Fibroblast of skin of abdomen (primary cell): ENCODE results near the gene IL18RAP. TPM values are rescaled to one million over a fixed set of nuclear protein-coding genes. Genes with fewer than 3 reads are reported as not detected.

Source experiments
- DNase-seq: peaks from one replicate; pipeline ENCODE4 v3.0.0-alpha.2; 2013
- polyA plus RNA-seq, 2 experiments: library from polyadenylated mRNA; unstranded; fragments of 120-200 nt; gene quantifications; one replicate each; pipeline ENCODE4 v1.2.1, GENCODE V29; 2013; ENCODE audit not compliant: insufficient read length in 2 of 2

IL18RAP gene, protein sequence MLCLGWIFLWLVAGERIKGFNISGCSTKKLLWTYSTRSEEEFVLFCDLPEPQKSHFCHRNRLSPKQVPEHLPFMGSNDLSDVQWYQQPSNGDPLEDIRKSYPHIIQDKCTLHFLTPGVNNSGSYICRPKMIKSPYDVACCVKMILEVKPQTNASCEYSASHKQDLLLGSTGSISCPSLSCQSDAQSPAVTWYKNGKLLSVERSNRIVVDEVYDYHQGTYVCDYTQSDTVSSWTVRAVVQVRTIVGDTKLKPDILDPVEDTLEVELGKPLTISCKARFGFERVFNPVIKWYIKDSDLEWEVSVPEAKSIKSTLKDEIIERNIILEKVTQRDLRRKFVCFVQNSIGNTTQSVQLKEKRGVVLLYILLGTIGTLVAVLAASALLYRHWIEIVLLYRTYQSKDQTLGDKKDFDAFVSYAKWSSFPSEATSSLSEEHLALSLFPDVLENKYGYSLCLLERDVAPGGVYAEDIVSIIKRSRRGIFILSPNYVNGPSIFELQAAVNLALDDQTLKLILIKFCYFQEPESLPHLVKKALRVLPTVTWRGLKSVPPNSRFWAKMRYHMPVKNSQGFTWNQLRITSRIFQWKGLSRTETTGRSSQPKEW
- polyA plus RNA-seq (2013, experiment 1 of 2; ENCODE audit: insufficient read length): not detected
- polyA plus RNA-seq (2013, experiment 2 of 2; ENCODE audit: insufficient read length): not detected

DNA sequence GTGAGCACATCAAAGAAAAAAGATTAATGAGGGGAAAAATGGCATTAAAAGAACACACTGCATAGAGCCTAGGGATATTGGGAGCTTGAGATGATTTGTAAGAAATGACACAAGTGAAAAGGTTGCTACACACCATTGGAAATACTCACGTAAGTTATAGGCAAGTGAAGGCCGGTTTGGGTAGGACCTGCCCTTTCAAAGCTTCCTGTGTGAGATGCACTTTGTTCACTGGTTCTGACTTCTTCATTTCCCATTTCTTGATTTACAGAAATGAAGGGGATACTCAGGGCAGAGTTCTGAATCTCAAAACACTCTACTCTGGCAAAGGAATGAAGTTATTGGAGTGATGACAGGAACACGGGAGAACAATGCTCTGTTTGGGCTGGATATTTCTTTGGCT, at the start of gene IL18RAP:
TSS of gene IL18RAP (plus strand) at position 251 of the 400 bp plus-strand sequence. CDS start at position 369, 118 bp downstream.
- no peak for DNase-seq

DNA sequence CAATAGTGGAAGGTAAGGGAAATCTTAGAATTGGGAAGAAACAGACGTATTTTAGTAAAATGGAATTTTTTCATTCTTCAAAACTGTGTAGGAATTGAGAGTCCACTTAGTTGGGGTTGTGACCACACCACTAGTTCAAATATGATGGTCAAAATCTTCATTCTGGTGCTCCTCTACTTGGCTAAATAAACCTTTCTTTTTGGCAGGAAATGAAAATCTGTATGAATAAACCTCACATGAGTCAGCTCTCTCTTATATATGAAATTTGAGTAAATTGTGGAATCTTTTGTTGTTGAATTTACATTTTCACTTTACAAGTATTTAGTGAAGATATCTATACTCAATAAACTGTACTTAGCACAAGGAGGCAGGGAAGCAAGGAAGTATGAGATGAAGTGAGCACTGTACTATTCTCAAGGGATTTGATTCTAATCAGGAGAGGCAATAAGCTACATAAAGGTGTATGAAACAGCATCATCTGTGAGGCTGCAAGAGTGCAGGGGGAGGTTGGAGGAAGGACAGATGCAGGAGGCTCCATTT, 46.8 kb upstream of the IL18RAP start:
- DNase-seq: no peak

DNA sequence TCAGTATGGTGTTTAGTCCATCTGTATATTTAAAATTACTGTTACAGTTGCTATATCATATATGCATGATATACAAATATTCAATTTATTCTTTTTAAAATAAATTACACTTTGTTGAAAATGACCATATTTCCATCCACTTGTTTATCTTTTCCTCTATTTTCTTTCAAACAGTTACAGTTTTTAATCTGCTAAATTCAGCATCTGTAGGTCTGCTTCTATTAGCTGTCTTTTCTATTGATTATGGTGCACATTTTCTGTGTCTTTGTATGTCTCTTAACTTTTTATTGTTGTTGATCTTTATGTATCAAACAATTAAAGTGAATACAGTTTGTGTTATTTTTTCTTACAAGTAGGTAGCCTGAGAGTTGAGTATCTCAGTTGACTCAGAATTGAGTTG, 39.2 kb upstream of the IL18RAP start:
- no peak for DNase-seq

DNA sequence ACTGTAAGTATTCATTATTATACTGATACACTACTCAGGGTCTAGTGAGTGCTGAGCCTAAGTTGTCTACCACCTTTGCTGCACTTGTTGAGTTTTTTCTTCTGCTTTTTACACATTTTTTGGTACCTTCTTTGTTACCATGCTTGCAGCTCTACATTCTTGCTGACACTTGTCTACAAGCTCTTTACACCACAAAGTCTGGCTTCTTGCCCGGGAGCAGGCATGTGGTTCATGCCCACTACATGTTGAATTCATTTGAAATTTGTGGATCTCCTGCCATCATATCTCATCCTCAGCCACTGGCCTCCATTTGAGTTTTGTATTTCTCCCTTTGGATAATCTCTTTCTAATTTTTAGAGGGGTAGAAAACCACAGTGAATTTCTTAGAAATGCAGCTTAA, 37.4 kb upstream of the IL18RAP start:
- DNase-seq: peak; percentile 12

DNA sequence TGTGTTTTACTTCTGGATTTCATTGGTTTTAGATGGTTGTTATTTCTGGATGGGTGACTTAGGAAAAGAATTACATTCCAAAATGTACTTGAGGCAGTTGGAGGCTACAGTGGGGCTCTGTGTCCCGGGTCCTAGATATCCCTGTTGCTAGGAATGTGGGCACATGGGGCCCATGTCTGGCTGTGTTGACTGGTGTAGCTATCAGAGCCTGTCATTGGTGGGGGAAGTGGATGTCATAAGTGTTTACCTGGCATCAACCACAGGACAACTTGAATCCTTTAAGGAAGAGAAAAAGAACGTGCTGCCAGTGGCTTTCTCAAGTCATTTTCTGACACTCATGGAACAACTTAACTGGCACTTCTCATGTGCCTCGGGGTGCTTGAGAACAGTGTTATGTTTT, 37.0 kb upstream of the IL18RAP start:
- DNase-seq: no peak

DNA sequence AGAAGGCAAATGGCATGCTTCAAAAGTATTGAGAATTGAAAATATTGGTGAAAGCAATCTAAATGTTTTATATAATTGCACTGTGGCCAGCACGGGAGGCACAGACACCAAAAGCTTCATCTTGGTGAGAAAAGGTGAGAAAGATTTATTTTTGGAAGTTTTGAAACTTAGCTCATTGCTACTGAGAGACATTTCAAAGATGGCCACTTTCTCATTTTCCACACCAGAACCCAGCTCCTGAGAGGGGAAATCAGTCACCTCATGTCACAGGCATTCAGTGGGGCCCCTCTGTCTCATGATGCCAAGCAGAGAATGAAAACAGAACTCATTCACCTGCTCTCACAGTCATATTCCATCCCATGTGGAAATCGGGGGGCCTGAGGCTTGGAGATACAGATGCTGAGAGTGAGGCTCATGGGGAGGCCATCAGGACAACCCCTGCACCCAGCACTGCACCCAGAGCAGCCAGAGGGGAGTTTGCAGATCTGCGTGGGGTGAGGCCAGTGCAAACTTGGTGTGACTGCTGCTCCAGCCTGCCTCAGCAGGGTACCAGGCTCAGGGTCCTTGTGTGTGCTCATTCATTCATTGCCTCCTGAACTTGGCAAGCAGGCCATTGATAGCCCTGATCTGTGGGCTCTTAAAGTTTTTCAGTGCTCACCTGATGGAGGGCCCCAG, 36.0 kb upstream of the IL18RAP start:
- DNase-seq: no peak

DNA sequence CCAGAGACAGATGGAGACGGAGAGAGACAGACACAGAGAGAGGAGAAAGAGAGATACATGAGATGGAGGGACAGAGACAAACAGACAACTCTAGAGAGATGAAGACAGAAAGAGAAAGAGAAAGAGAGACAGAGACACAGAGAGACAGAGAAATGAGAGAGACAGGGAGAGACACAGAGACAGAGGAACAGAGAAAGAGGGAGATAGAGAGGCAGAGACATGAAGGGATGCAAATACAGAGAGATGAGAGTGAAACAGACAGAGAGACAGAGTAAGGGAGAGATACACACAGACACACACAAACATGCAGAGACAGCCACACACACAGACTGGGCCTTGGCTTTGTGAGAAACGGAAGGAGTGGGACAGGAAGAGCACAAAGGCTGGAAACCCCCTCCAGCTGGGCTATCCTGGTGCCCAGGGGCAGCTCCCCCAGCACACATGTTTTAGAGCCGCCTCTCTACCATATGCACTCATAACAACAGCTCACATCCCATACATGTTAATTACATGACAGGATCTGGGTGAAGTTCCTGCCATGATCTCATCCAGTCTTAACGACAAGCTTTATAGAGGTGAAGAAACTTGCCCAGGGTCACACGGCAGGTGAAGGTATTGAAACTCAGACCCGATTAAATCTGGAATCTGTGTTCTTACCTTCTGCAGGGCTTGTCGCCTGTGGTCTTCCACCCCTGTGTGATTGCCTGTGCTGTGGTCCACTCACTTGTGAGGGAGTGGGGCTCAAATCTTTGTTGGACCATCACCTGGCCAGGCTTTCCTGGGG, 35.0 kb upstream of the IL18RAP start:
- DNase-seq: no peak

DNA sequence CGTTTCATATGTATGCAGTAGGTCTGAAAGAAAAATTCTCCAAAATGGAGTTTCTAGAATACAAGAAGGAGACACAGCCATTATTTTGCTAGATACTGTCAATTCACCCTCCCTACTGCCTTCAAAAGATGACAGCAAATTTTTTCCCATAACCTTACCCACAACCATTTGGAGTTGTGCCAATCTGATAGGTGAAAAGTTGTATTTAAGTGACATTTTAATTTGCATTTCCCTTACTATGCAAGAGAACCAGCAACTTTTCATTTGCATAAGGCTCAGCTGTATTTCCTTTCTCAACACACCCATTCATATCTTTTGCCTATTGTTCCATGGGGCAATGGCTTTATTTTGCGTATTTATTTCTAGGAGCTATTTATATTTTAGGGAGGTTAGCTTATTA, 31.4 kb upstream of the IL18RAP start:
- DNase-seq: no peak

DNA sequence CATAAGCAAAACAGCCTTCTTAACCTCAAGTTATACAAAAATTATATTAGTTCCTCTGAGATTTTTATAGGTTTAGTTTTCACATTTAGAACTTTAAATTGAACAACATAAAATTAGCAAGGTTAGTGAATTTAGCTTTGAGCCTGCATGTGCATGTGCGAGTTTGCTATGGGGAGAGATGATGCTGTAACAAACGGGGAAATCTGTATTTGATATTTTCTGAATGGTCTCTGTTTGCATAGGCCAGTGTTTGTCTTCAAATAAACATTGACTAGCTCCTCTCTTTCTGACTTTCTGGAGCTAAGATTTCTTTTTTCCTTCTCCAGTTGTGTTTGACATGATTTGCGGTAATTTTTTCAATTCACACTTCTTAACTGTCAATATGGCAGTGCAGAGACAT, 30.9 kb upstream of the IL18RAP start:
- no peak for DNase-seq

DNA sequence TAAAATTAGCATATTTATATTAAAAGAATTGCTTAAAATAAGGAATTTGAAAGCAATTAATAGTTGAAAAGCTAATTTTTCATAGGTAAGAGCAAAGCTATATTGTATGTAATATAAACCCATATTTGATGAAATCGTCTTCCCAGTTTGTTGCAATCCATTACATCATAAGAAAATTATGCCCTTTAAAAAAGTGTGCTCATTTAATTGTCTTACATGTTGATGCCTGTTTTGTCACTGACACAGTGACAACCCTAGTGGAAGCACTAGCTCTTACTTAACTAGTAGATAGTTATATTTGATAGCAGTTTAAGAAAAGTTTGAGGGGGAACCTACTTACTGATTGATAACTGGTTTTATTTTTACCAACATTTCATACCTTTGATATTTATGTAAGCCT, 30.0 kb upstream of the IL18RAP start:
- no peak for DNase-seq

DNA sequence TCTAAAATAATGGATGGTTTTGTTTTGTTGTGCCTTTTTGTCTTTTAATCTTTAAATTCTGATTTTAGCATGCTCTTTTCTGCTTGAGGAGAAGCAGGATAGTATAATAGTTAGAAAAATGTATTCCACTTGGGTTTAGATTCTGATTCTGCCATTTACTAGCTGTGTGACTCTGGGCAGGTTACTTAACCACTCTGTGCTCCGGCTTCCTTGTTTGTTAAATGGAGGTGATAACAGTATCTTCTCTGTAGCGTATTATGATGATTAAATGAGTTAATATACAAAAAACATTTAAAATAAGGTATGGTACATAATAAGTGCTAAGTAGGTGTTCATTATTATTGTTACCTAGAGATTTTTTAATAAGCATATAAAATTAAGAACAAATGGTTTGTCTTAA, 26.9 kb upstream of the IL18RAP start:
- DNase-seq: no peak

DNA sequence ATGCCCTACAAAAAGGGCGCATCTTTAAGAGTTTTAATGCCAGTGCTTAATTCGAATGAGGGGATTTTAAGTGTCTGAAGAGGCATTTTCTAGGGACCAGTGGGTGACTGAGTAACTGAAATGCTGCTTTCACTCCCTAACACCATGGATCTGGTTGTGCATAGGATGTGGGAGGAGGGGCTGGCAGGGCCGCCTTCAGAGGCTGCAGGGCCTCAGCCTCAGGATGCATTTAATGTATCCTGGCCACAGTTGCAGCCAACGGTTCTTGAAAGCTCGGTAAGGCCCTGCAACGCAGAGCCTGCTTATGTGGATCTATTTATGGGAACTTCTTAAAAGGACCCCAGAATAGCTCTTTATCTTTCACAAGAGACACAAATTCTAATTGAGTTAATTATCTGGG, 25.8 kb upstream of the IL18RAP start:
- no peak for DNase-seq

DNA sequence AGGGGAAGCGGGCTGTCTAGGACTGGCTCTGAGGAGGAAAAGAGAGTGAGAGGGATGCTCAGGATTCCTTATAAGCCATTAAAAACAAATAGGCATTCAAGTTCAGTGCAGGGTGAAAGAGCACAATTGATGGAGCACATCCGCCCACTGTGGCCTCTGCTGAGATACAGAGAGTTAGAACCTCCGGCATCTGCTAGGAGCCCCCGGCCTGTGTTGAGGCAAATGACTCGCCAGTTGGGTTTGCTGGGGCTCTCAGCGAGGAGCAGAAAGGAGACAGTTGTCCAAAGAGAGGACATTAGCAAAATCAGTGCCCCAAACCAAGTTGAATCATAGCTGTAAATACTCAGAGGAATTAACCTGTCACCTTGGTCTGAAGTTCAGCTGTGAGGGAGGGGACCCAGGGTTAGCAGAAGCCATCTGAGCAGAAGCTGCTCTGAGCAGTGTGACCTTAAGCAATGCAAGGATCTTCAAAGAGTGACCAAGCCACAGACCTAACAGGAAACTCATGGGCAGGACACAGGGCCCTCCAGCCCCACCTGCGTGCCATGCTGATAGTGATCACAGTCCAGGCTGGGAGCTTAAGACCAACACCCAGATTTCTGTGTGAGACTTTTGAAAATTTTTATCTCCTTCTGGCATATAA, 23.3 kb upstream of the IL18RAP start:
- no peak for DNase-seq

DNA sequence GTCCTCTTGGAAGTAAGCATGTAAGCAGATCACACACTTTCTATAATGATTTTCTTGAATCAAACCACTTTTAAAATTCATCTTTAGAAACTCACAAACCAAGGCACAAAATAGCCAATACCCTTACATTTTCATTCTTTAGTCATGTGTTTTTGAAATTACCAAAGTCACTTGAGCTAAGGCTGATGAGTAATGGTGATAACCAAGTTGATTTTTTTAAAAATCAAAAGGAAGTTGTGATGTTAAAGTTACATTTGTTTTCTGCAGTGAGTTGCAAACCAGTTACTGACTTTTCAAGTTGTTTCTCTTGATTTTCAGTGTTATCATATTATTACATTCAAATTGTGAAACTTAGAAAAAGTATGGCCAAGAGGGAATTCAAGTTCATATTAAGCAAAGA, 21.5 kb upstream of the IL18RAP start:
- DNase-seq: no peak

DNA sequence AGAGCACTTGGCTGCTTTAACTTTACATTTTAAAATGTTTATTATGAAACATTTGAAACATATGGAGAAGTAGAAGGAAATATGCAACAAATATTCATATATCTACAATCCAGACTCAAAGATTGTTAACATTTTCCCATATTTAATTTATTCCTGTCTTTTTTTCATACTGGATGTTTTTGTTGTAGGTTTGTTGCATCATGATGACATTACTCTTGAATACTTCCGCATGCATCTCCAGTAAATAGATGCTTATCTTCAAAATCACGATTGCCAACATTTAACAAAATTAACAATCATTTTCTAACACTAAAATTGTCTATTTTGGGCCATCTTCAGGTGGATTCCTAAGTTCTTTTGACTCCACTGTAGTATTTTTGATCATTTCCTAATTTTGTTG, 21.1 kb upstream of the IL18RAP start:
- no peak for DNase-seq

DNA sequence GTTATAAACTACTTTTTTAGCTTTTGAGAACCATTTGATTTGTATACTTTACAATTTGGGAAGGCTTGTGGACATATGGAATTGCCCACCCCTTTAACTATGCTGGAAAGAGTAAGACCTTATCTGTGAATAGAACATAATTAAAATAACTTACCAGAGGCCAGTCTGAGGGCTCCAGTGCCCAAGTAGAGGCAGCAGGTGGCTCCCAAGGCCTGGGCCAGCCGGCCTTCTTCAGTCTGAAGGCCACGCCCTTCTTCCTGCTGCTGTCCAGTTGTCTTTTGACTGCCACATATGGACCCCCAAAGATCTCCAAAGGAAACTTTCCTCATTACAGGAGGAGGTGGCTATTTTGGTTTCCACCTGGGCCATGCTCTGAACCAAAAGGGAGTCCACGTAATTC, 12.0 kb upstream of the IL18RAP start:
- no peak for DNase-seq

DNA sequence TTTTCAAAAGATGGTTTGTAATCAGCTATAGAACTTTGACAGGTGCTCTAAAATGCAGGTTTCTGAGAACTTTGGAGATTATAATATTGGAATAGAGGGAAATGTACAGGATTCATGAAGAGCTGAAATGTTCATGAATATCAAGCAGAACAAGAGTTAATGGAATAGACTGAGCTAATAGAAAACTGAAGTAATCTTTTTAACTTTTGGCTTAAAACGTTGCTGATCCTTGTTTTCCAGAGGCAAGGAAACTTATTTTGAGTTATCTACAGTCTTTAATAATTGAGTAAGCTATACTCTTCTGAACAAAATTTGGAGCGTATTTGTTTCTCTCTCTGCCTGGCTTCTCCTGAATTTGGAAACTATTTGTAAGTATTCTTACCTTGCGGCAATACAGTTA, 10.8 kb upstream of the IL18RAP start:
- no peak for DNase-seq

DNA sequence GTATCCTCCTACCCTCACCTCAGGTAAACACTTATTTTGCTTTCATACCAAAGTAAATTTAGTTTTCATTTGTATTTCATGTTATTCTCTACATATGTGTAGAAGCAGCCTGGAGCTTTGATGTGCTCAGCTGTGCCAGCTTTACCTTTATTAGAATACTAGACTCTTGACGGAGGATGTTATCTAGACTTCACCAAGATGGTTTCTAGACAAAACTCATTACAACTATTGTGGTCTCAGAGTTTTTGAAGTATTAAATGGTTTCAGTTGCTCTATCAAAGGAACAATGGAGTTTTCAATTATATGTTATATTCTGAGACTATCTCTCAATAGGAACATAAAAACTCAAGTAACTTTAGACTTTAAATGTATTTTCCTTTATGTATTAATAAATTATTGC, 5.0 kb upstream of the IL18RAP start:
- DNase-seq: no peak

DNA sequence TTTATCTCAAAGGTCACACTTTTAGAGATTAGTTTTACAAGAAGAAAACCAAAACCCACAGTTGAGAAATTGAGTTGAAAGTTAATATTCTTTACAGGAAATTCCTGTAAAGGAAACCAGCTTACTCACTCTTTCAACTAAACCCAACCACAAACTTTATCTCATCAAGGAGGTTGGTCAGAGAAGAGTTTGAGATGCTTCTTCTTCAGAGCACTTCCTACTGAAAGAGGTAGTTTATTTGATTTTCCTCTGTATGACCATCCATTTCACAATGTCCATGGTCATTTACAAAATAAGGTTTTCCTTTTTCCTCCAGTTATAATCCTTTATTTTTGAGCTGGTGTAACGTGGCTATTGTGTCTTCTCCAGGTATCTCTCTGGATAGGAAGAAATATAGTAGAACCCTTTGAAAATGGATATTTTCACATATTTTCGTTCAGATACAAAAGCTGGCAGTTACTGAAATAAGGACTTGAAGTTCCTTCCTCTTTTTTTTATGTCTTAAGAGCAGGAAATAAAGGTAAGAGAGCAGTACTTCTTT, 4.5 kb upstream of the IL18RAP start:
- DNase-seq: no peak

DNA sequence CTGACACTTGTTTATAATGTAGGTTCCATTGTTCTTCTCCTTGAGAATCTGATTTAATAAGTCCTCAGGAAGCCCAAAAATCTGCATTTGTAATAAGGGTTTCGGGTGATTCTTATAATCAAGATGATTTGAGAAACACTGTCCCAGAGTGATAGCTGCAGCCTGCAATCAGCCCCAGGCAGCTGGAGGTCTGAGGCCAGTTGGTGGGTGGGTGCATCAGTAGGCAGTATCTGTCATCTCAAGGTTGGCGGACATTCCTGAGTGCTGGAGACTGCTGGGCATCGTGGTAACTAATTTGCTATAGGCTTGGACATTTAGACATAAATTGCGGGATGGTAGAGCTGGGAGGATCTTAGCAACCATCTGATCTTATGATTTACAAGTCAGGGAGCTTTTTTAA, 2.7 kb upstream of the IL18RAP start:
- DNase-seq: no peak

DNA sequence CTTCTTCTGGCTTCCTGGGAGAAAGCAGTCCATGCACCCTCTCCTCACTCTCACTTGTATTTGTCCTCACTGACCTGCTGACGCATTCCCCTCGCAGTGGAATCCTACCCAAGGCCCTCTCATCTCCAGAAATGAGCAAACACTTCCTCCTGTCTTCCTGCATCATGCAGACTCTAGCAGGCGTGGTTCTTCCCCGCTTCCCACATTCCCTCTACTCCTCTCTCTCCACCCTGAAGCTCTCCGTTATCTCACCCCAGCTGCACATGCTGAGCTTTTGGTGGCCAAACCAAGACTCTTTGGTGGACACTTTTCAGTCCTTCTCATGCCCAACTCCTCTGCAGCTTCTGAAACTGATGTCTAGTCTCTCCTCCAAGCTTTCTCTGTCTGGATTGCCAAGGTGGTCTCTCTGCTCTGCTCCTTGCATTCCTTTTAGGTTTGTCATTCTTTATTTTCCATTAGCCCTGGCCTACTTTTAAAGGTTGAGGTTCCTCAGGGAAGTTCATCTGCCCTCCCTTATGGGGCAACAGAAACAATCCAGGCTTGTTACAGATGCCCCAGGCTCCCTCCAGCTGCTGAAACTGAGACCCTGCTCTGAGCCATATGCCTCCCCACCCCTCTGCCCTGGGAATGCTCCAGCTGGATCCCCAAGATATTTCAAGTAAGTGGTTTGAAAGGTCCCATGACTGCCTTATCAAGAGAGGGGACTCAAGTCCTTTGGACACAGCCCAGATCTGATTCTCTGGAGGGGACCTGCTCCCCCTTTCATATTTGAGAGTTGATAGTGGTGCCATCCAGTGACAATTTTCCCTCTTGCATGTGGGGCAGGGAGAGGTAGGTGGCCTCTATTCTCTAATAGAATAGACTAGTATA, 835 bp upstream of the IL18RAP start:
- DNase-seq: no peak
